ENCODE measurements around the gene RASD1.
"Not testable (repeated sequence)": the region's sequence is repeated elsewhere in the genome, so short reads cannot be mapped to it uniquely, and the experiment has no call there.

RASD1 gene

DNA sequence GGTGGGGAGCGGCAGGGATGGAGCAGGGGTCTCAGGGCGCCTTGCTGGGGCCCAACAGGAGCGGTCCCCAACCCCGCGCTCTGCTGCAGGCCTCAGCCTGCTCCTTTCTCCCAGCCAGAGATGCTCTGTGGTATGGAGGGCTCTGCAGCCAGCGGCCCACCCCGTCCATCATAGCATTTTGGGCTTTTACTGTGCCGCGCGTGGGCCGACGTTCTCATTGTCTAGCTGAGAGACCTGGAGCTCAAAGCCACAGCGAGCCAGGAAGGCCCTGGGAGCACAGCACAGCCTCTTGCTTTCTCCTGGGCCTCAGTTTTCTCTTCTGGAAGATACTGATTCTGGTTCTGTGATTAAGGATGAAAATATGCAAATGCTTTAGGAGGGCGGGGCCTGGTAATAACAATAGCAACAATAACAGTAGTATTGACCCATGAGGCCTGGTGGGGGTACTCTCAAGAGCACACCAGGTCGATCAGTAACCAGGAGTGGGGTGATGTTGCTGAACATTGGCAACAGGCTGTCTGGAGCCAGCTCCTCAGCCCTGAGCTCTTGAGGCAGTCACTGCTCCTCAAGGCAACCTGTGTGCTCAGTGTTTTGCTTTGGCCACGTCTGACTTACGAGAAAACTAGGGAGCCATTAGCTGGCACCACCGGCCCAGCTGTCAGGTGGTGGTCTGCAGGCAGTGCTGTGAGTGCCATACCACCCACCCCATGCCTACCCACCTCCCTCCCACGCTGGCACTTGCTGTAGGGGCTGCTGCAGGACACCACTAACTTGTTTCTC, 1.1 kb upstream of the RASD1 start:
- no peak for DNase-seq (ENCODE audit: low read depth)

DNA sequence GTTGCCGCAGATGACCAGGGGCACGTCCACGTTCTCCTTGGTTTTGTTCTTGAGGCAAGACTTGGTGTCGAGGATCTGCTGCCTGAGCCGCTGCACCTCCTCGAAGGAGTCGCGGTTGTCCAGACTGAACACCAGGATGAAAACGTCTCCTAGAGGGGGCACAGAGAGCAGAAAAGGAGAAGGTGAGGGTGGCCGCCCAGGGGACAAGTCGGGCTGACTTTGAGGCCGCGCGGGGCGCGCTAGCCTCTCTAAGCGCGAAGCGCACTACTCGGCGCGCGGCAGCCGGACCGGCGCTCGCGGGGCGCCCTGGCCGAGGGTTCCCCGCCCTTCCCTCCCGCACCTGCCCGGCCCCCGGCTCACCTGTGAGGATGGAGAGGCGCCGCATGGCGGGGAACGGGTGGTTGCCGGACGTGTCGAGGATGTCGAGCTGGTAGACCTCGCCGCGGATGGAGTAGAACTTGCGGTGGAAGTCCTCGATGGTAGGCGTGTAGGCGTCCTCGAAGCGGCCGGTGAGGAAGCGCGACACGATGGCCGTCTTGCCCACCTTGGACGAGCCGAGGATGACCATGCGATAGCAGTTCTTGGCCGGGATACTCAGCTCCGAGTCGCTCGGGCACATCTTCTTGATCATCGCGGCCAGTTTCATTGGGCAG, 533 bp downstream of the RASD1 start:
- DNase-seq (ENCODE audit: low read depth), result no peak

DNA sequence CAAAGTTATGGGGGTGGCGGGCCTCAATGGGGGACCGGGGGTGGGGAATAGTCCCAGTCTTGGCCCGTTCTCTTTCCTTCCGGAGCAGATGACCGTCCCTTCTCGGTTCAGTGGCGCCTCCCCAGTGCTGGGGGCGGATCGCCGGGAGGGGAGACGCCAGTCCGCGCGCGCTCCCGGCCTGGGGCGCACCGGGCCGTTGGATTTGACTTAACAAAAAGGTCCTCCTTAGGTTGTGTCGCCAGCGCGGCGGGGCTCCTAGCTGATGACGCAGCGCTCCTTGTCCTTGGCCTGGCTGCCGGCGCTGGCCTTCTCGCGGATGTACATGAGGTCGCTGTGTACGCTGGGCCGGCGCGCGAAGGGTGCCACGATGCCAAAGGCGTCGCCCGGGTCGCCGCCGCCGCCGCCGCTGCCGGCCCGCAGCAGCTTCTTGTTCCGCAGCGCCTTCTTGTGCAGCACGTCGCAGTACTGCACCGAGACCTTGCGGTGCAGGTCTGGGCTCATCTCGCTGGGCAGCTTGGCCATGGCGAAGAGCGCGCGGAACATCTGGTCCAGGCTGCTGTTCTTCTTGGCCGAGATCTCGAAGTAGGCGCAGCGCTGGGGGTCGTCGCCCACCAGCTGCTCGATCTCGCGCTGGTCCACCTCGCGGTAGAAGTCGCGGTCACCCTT, 1.2 kb downstream of the RASD1 start:
- no peak for DNase-seq (ENCODE audit: low read depth)

DNA sequence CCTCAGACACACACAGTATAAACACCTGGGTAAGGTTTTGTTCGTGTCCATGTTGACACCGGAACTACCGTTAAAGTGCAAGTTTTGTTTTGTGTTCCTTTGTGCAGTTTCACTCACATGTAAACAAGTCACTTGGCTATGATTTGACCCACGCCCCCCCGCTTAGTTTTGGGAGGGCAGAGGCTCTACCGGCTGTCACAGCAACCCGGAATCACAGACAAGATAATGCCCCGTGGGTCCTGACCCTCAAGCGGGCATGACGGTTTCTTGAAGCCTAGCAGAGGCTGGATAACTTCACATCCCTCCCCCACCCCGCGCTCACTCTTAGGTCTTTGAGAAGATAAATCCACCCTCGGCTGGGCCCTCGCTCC, 1.7 kb downstream of the RASD1 start:
- no peak for DNase-seq (ENCODE audit: low read depth)

DNA sequence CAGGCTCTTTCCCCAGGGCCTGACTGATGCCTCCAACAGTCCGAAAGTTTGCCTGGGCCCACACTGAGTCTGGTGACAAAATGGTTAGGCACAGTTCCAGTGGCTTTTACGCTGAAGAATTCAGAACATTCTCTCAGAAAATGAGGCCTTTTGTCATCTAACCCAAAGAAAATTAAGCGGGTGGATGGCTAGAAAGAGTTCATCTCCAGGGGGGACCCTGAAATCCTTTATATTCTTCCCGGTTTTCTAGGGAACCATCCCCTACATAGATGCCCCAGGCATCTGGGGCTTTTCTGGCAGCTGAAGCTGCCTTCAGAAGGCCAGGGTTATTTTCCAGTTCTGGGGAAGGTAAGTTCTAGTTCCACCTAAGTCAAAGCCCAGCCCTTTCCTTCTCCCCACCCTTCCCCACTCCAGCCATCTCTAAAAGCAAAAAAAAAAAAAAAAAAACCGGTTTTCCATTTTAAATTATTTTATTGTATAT, 2.2 kb downstream of the RASD1 start:
- DNase-seq (ENCODE audit: low read depth), result no peak

DNA sequence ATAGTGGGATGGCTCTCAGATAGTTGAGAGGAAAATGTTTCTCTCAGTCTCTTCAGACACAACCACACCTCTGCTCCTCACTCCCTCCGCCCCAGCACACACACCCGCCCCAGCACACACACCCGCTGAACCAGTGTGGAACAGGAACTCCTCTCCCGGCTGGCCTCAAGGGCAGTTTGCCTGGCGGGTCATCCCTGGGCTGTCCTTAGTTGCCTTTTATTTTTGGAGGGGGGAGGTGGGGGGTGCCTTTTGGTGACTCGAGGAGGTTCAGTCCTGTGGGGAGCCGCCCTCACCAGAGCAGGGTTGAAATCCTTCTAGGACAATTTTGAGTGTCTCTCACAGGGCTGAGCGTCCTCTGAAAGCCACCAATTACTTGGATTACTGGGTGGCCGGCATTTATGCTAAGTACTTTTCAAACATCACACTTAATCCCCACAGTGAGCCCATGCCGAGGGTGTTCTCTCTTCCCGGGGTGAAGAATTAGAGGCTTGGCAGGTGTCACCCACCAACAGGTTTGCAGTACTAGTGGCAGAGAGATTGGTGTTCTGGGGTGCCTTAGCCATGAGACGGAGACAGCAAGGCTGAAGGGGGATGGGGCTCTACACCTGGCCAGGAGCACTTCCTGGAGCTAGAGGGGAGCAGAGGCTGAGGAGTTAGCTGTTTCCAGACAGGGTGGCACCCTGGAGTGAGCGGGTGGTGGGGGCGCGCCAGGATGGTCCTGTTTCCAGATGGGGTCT, 2.8 kb downstream of the RASD1 start:
- no peak for DNase-seq (ENCODE audit: low read depth)

DNA sequence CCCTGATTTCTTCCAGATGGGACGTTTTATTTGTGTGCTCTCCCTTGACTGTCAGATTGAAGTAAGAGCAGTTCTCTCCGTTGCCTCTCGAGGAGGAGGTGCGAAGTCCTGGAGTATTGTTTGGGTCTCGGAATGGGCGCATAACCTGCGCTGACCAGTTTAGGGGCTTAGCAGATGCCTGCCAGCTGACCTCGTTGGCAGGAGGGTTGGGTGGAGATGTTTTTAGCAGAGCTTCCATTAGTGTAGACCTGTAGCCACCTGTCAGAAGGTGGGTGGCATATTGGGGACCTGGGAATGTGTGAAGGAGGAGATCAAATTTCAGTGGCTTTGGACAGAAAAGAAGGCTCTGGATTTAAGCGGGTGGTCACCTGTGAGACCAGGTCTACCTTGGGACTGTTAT, 3.6 kb downstream of the RASD1 start:
- DNase-seq (ENCODE audit: low read depth), result no peak

DNA sequence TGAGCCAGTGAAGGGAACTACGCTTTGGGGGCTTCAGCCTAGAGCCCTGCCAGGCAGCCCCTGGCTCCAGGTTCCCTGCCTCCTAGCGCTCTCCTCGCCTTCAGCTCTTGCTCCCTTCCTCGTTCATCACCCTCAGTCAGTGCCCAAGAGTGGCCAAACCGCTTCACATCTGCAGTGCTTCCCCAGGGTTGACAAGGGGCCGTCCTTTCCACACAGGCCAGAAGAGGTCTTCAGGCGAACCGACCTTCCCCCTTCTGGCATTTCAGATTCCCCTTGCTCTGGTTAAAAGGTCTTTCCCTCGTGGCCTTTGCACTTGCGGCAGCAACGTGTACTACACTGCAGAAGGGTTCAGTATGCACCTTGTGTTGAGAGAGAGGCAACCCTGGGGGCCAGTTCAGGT, 4.1 kb downstream of the RASD1 start:
- DNase-seq (ENCODE audit: low read depth), result no peak

DNA sequence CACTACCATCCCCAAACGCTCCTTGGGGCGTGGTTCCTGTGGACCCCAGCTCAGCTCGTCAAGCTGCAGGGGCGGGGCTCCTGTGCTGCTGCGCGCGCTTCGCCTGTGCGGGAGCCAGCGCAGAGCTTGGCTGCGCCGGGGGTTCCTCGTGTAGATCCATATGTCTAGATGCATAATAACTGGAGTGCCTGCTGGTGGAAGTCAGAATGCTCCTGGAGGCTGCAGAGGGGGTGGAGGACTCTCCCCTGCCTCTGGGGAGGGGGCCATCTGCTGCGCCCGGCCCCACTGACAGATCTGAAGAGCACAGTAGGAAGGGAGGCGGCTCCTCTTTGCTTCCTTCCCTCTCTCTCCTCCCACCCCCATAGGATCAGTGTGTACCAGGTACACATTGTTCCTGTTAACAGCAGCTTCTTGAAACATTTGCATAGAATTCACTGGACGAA, 4.6 kb downstream of the RASD1 start:
- no peak for DNase-seq (ENCODE audit: low read depth)

DNA sequence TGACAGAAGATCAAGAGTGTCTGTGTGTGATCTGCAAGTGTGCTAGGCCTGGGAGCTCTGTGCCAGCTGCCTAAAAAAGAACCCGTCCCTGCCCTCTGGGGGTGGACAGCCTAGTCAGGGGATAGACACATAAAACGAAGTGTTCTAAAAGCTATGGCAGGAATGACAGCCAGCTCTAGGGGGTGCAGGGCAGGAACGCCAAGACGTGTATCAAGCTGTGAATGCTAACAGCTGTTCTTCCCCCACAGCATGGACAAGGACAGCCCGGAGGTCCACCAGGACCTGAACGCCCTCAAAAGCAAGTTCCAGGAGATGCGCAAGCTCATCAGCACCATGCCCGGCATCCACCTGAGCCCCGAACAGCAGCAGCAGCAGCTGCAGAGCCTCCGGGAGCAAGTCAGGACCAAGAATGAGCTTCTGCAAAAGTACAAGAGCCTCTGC, 5.1 kb downstream of the RASD1 start:
- no peak for DNase-seq (ENCODE audit: low read depth)

DNA sequence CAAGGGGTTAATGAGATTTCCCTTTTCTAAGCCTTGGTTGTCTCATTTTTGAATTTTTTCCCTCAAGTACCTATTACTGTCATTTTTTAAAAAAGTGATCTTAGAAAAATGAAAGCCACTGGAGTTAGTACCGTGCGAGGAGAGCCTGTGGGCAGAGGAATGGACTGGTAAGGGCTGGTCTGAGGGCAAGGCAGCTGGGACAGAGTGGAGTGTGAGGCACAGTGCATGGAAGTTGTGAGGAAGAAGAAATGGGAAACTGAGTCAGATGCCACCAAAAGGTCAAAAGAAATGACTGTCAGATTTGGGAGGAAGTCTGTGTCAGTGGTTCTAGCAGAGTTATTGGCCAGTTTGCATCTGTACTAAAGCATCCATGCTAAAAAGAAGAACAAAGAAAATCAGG, 8.2 kb downstream of the RASD1 start:
- no peak for DNase-seq (ENCODE audit: low read depth)

DNA sequence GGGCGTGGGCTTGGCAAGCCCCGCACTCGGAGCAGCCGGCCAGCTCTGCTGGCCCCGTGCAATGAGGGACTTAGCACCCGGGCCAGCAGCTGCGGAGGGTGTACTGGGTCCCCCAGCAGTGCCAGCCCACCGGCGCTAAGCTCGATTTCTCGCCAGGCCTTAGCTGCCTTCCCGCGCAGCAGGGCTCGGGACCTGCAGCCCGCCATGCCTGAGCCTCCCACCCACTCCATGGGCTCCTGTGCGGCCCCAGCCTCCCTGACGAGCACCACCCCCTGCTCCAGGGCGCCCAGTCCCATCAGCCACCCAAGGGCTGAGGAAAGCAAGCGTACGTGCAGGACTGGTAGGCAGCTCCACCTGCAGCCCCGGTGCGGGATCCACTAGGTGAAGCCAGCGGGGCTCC, 9.8 kb downstream of the RASD1 start:
- not testable (repeated sequence) for DNase-seq (ENCODE audit: low read depth)

DNA sequence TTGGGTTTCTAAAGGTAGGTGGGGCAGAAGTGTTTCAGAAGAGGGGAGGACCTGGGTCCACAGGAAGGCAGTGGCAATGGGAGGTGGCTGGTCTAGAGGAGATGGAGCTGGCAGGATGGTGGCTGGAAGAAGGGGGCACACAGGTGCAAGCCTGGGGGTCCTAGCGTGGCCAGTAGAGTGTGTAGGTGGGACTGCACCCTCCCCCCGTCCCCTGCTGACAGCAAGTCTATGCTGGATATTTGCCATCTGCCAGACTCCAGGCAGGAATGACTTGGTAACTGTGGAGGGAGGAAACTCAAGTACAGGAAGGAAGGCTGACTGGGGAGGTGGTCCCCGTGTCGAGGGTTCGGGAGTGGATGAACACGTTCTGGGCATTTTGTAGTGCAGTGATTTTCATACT, 10.8 kb downstream of the RASD1 start:
- DNase-seq (ENCODE audit: low read depth), result no peak

DNA sequence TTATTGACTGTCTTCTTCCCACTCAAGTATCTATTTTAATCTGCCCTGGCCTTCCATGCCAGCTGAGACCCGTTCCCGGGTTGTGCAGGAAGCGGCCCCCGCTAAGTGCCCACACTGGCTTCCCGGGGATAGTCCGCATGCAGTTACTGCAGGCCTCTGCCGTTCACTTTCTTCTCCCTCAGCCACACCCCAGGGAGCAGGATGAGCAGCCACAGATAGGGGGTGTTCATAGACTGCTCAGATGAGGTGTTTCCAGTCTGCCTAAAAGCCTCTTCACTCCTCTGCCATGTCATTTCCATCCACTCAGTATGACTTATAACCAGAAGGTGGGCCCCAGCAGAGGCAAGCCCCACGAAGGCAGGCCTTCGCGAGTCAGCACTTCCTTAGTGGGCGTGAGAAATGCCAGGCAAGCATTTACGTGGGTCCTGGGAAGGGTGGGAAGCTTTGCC, 11.7 kb downstream of the RASD1 start:
- DNase-seq (ENCODE audit: low read depth), result no peak

DNA sequence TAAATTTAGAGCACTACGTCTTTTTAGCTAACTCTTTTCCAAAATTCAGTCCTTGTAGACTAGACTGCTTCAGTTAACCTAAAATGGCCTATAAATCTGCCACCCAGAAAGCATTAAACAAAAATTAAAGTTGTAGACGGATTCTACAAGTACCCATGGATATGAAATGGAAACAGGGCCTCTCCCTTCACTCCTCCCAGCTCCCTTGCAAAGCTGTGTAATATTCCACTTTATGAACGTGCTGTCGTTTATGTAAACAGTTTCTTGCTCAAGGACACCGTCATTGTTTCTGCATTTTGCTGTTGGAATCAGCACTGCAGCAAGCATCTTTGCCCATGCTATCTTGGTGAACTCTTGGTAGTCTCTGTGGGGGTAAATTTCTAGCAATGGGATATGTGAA, 14.3 kb downstream of the RASD1 start:
- no peak for DNase-seq (ENCODE audit: low read depth)

DNA sequence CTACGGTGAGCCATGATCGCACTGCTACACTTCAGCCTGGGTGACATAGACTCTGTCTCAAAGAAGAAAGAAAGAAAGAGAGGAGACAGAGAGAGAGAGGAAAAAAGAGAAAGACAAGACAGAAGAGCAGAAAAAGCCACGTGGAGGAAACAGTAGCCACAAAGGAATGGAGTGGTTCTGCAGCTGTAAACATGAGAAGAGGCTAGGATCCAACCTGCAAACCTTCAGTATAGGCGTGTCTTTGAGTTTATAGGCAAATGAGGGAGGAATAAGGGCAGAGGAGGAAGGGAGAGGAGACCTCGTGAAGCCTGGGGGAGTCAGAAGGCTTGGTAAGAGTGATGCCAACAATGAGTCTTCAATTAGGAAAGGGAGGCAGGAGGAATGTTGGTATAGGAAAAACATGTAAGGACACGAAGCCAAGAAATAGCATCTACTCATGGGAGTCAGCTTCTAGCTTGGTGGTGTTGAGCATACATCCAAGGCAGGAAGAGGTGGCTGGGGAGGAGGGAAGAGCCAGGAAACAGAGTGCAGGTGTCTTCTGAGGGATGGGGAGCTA, 15.5 kb downstream of the RASD1 start:
- DNase-seq (ENCODE audit: low read depth), result no peak

DNA sequence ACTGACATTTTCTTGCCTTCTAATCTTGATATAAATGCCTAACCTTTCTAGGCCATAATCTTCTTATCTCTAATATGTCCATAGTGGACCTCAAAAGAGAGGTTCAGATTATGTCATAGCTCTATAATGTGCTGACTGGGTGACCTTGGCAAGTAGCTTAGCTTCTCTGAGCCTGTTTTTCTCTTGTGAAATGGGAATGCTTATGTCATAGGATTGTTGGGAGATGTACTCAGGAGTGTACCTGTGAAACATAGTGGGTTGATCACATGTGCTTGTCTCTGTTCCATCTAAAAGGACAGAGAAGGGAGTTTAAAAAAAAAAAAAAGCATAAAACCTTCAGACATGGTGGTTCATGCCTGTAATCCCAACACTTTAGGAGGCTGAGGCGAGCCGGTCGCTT, 17.0 kb downstream of the RASD1 start:
- DNase-seq (ENCODE audit: low read depth), result no peak

DNA sequence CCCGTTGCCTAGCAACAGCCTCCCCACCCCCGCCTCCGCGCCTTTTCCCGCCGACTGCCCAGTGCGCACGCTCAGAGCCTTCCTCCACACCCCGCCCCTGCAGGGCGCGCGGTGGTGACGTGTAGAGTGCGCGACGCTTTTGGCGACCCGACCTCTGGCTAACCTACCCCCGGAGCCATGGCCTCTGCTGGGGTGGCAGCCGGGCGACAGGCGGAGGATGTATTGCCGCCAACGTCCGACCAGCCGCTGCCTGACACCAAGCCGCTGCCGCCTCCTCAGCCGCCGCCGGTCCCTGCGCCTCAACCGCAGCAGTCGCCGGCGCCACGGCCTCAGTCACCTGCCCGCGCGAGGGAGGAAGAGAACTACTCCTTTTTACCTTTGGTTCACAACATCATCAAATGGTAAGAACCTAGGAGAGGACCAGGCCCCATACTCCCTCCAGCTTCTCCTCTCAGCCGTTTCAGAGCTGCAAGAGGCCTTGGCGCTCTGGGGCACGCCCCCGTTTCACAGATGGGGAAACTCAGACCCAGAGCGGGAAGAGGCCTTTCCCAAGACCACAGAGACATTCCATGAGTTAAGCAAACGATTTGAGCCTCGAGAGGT, 19.2 kb downstream of the RASD1 start, which contains the start of gene MED9:
TSS of gene MED9 (plus strand) at position 136 of the 603 bp plus-strand sequence. CDS start at position 178, 42 bp downstream.
- DNase-seq (ENCODE audit: low read depth), result peak; percentile 75

DNA sequence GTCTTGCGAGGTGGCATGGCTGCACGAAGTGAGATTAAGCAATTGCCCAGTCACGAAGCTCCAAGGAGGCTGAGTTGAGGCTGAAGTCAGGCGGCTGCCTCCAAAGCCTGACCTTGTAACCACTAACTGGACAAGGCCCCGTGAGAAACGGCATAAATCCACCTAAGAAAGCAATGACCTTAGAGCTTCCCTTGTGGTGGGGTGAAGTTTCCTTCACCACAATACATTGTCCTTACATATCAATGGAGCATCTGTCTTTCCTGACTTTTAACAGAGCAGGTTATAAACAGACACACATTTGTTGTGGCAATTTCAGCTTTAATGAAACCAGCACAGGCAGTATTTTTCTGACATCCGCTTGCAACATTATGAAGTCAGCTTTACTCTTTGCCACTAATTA, 21.9 kb downstream of the RASD1 start:
- no peak for DNase-seq (ENCODE audit: low read depth)

DNA sequence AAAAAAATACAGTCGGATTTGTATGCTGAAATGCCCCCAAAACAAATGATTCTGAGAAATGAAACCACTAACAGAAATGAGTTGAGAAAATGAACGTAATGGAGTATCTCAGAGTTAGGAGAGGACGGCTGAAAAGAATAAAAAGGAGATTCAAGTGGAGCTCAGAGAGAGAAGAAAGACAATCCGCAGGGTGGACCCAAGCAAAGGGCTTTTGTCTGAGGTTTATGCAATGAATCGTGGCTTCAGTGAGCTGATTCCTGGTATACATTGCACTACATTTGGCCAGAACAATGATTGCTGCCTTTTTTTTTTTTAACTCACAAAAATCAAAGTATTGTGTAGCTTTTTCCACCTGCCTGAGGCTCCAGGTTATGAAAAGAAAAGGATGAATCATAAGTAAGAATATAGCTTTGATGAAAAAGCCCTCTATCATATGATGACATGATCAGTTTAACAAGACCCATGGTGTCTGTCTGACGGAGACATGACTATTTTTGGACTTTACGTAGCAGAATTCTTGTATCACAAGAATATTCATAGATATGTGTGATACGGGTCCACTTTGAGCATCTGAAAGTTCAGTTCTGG, 23.8 kb downstream of the RASD1 start:
- no peak for DNase-seq (ENCODE audit: low read depth)

DNA sequence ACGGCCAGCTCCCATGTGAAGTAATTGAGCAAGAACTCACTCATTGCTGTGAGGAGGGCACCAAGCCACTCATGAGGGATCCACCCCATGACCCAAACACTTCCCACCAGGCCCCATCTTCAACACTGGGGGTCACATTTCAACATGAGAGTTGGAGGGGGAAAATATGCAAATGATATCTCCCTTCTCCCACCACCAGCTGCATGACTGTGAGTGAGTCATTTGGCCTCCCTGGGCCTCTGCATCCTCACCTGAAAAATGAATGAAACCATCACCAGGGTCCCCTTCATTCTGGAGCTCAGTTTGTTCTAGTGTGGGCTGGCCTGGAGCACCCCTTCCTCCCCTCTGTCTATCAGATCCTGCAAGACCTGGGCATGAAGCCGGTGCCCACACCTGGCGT, 26.2 kb downstream of the RASD1 start:
- no peak for DNase-seq (ENCODE audit: low read depth)

All from fibroblast of the conjunctiva (primary cell).